IPS-20b (cell line): ENCODE data around the gene VRK1.

Source experiments
- H3K27ac ChIP-seq: one replicate; pipeline ENCODE4 v1.5.1; 2013; ENCODE audit warnings: low read length
- H3K27me3 ChIP-seq: 2 replicates; pipeline ENCODE4 v1.6.1; 2013; ENCODE audit warnings: mild to moderate bottlenecking, low read length, inconsistent platforms; ENCODE audit not compliant: insufficient read depth
- H3K36me3 ChIP-seq: 2 replicates; pipeline ENCODE4 v1.6.1; 2013; ENCODE audit warnings: low read depth, mild to moderate bottlenecking, inconsistent platforms, low read length, moderate library complexity; ENCODE audit not compliant: insufficient read depth
- H3K4me1 ChIP-seq: 2 replicates; pipeline ENCODE4 v1.6.1; 2013; ENCODE audit warnings: mild to moderate bottlenecking, control low read depth, inconsistent platforms, low read length, moderate library complexity; ENCODE audit not compliant: insufficient read depth
- H3K4me3 ChIP-seq: 2 replicates; pipeline ENCODE4 v1.5.1; 2013; ENCODE audit warnings: mild to moderate bottlenecking, low read length, inconsistent platforms
- H3K9ac ChIP-seq: 2 replicates; pipeline ENCODE4 v1.6.1; 2013; ENCODE audit warnings: low read depth, mild to moderate bottlenecking, inconsistent platforms, low read length, moderate library complexity
- H3K9me3 ChIP-seq: 2 replicates; pipeline ENCODE4 v1.6.1; 2013; ENCODE audit warnings: mild to moderate bottlenecking, low read depth, low read length, inconsistent platforms; ENCODE audit not compliant: insufficient read depth

VRK1 gene

GRCh38 chr14:96796851-96797581, at the start of gene VRK1:
Gene VRK1, plus strand, starts transcription at chr14:96797382. Its CDS starts 36,090 bp downstream, at chr14:96833472.
- H3K27me3 ChIP-seq = no peaks in the 10 kb centered on the region; the same call in 1 of the 2 replicates
- no peak within 1 kb of the TSS for H3K27ac ChIP-seq
- peaks cover 5% of the 10 kb centered on the region; the same call in 1 of the 2 replicates for H3K4me1 ChIP-seq
- H3K36me3 ChIP-seq = no peaks in the 10 kb centered on the region
- peak within 1 kb of the TSS; percentile 86 for H3K9ac ChIP-seq
- no peaks in the 10 kb centered on the region for H3K9me3 ChIP-seq
- peak within 1 kb of the TSS; percentile 93 for H3K4me3 ChIP-seq

DNA sequence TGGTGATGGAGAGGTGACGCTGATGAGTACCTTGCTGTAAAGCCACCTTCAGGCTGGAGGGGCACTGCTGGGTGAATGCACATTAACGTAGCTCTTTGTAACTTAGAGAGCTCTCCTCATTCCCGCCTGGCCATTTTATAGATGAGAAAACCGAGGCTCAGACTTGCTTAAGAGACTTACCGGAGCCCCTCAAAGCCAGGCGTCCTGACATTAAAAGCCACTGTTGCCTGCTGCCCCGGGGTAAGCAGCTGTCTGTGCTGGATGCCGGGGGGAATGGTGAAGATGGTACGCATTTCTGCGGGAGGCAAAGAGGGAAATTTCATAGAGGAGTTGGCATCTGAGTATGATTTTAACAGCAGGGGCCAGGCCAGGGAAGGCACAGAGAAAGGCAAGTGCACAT, 49.6 kb upstream of the VRK1 start:
- H3K9me3 ChIP-seq = no peaks in the 10 kb centered on the region
- H3K27ac ChIP-seq = no peak overlapping the region
- H3K4me1 ChIP-seq = no peaks in the 10 kb centered on the region
- peaks cover 2% of the 10 kb centered on the region for H3K27me3 ChIP-seq
- no peak overlapping the region for H3K9ac ChIP-seq
- H3K4me3 ChIP-seq = no peak overlapping the region
- no peaks in the 10 kb centered on the region for H3K36me3 ChIP-seq

DNA sequence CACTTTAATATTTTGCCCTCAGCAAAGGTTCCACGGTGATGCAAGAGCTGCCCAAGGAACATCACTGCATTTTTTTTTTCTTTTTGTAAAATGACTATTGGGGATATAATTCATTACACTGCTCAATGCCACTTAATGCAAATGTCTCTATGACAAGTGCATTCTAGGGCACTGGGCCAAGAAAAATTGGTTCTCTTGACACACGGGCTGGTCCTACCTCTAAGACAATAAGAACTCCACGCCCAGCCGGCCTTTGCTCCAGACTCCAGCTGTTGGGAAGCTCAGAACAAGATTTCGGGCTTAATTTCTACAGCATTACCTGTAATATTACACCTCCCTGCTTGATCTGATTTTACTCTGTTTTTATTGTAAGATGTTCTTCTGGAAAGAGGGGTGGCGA, 48.8 kb upstream of the VRK1 start:
- no peaks in the 10 kb centered on the region for H3K4me1 ChIP-seq
- no peak overlapping the region for H3K27ac ChIP-seq
- no peaks in the 10 kb centered on the region for H3K9me3 ChIP-seq
- H3K27me3 ChIP-seq = no peaks in the 10 kb centered on the region; the same call in 1 of the 2 replicates
- no peak overlapping the region for H3K4me3 ChIP-seq
- no peaks in the 10 kb centered on the region for H3K36me3 ChIP-seq
- no peak overlapping the region for H3K9ac ChIP-seq

- peaks cover 2% of the 10 kb centered on the region; the same call in 1 of the 2 replicates for H3K4me1 ChIP-seq
- H3K36me3 ChIP-seq = no peaks in the 10 kb centered on the region
- no peaks in the 10 kb centered on the region for H3K9me3 ChIP-seq
- H3K9ac ChIP-seq = no peak overlapping the region
- no peaks in the 10 kb centered on the region for H3K27me3 ChIP-seq
- no peak overlapping the region for H3K27ac ChIP-seq
- no peak overlapping the region for H3K4me3 ChIP-seq
Measured at GRCh38 chr14:96751505-96751904, 45.7 kb upstream of the VRK1 start.

- Histone ChIP-seq H3K27me3 (no peaks in the 10 kb centered on the region; the same call in 1 of the 2 replicates), H3K36me3 (no peaks in the 10 kb centered on the region), H3K27ac (no peak overlapping the region), H3K9ac (no peak overlapping the region), H3K4me1 (peaks cover 2% of the 10 kb centered on the region; the same call in 1 of the 2 replicates), H3K9me3 (no peaks in the 10 kb centered on the region), H3K4me3 (no peak overlapping the region)
Measured at GRCh38 chr14:96752125-96752524, 45.1 kb upstream of the VRK1 start.

GRCh38 chr14:96752594-96752993, 44.6 kb upstream of the VRK1 start:
- H3K27me3 ChIP-seq = no peaks in the 10 kb centered on the region; the same call in 1 of the 2 replicates
- no peaks in the 10 kb centered on the region for H3K9me3 ChIP-seq
- H3K9ac ChIP-seq = no peak overlapping the region
- no peak overlapping the region for H3K4me3 ChIP-seq
- H3K4me1 ChIP-seq = peaks cover 2% of the 10 kb centered on the region; the same call in 1 of the 2 replicates
- no peaks in the 10 kb centered on the region for H3K36me3 ChIP-seq
- no peak overlapping the region for H3K27ac ChIP-seq

DNA sequence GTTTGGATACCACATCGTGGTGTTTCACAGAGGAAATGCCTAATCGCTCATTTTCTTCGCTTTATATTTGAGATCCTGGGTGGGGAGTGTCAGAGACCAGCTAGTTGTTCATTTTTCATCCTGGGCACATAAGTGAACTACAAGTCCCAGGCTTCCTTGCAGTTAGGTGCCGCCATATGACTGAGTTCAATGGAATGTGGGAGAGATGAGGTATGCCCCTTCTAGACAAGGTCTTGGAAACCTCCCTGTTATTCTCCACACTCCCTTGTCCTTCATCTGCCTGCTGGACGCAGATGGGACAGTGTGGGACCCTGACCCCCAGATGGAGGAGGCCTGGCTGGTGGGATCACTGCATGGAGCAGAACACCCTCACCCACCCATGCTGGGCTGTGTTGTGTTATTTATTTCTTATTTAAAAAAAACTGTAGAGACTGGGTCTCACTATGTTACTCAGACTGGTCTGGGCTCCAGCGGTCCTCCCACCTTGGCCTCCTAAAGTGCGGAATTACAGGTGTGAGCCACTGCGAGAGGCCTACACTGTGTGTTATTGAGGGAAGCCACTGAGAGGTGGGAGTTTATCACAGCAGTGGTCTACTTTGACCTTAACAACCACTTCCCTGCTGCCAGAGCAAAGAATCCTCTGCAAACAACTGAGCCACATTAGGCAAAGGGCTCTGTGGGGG, 42.9 kb upstream of the VRK1 start:
- no peak overlapping the region for H3K9ac ChIP-seq
- no peak overlapping the region for H3K27ac ChIP-seq
- peaks cover 2% of the 10 kb centered on the region; the same call in 1 of the 2 replicates for H3K4me1 ChIP-seq
- H3K9me3 ChIP-seq = no peaks in the 10 kb centered on the region
- H3K36me3 ChIP-seq = no peaks in the 10 kb centered on the region
- H3K4me3 ChIP-seq = no peak overlapping the region
- no peaks in the 10 kb centered on the region; the same call in 1 of the 2 replicates for H3K27me3 ChIP-seq

DNA sequence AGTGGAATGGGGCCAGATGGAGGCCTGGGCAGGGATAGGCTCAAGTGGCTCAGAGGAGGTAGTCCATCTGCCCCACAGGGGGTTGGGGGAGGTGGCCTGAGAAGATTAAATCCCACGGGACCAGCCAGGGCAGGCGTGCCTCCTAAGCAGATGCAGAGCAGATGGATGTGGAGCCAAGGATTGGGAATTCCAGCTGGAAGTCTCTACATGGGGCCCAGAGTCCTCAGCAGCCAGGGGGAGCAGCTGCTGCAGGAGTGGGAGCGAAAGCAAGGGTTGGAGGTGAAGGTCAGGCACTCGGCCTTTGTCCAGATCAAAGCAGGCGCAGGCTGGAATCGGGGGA, 42.4 kb upstream of the VRK1 start:
- Histone ChIP-seq H3K9ac (no peak overlapping the region), H3K27ac (no peak overlapping the region)

DNA sequence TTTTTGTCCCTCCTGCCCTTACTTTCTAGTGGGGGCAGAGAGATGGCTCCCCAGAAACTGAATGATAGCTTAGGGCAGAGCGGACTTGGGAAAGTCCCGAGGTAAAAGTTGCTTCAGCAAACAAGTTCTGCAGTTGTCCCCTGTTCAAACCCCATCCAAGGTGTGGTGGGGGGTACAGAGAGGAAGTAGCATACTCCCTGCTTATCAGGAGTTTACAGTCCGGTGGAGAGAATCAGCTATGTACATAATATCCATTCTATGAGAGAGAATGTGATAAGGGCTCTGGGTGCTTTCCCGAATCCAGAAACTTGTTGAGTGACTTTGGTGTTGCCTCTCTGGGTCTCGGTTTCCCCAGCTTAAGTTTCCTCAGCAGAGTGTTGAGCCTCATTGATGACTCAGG, 40.4 kb upstream of the VRK1 start:
- Histone ChIP-seq H3K27ac (no peak overlapping the region), H3K36me3 (no peaks in the 10 kb centered on the region), H3K4me3 (no peak overlapping the region), H3K9me3 (no peaks in the 10 kb centered on the region), H3K4me1 (peaks cover 2% of the 10 kb centered on the region; the same call in 1 of the 2 replicates), H3K27me3 (peaks cover 9% of the 10 kb centered on the region; the same call in 1 of the 2 replicates), H3K9ac (no peak overlapping the region)

More for the DNA sequence above, 42.4 kb upstream of the VRK1 start:
- H3K9me3 ChIP-seq = no peaks in the 10 kb centered on the region
- H3K27me3 ChIP-seq = peaks cover 1% of the 10 kb centered on the region; the same call in 1 of the 2 replicates
- H3K36me3 ChIP-seq = no peaks in the 10 kb centered on the region
- H3K4me3 ChIP-seq = no peak overlapping the region
- H3K4me1 ChIP-seq = peaks cover 2% of the 10 kb centered on the region; the same call in 1 of the 2 replicates

DNA sequence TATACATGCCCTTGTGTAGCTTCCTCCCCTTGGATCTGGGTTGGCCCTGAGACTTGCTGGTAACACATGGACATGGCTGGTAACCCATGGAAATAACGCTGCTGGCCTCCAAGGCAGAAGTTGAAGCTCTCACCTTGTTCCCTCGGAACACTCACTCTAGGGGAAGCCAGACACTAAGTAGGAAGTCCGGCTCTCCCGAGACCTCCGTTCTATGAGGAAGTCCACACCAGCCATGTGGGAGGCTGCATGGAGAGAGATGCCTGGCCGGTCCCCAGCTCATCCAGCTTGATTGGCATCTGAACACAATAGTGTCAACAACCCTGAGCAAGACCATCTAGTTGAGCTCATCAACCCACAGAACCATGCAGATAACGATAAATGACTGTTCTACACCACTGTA, 39.7 kb upstream of the VRK1 start:
- no peaks in the 10 kb centered on the region for H3K36me3 ChIP-seq
- no peaks in the 10 kb centered on the region for H3K9me3 ChIP-seq
- no peak overlapping the region for H3K4me3 ChIP-seq
- peaks cover 9% of the 10 kb centered on the region; the same call in 1 of the 2 replicates for H3K27me3 ChIP-seq
- H3K9ac ChIP-seq = no peak overlapping the region
- no peak overlapping the region for H3K27ac ChIP-seq
- H3K4me1 ChIP-seq = peaks cover 2% of the 10 kb centered on the region; the same call in 1 of the 2 replicates

GRCh38 chr14:96761066-96761465, 36.1 kb upstream of the VRK1 start:
- Histone ChIP-seq H3K4me3 (no peak overlapping the region), H3K27ac (no peak overlapping the region), H3K9me3 (no peaks in the 10 kb centered on the region), H3K4me1 (no peaks in the 10 kb centered on the region), H3K9ac (no peak overlapping the region), H3K36me3 (no peaks in the 10 kb centered on the region), H3K27me3 (peaks cover 9% of the 10 kb centered on the region; the same call in 1 of the 2 replicates)

GRCh38 chr14:96762650-96763049, 34.5 kb upstream of the VRK1 start:
- no peak overlapping the region for H3K27ac ChIP-seq
- H3K36me3 ChIP-seq = no peaks in the 10 kb centered on the region
- H3K4me1 ChIP-seq = no peaks in the 10 kb centered on the region
- H3K9ac ChIP-seq = peak overlapping the region; percentile 58; the same call in 1 of the 2 replicates
- 0 out of 2 replicates have a peak, but pooled peaks cover 9% of the 10 kb centered on the region for H3K27me3 ChIP-seq
- no peaks in the 10 kb centered on the region for H3K9me3 ChIP-seq
- H3K4me3 ChIP-seq = peak overlapping the region; percentile 64
